Bronchial epithelial cell (primary cell): Measurements from ENCODE around the gene LLPH. TPM values are rescaled to one million over a fixed set of nuclear protein-coding genes. Genes with fewer than 3 reads are reported as not detected.

Experiments used
- DNase-seq: peaks from one replicate; pipeline ENCODE4 v3.0.0-alpha.2; 2010; ENCODE audit warnings: low read depth
- FAIRE-seq: peaks from 2 replicates; lab custom pipeline; 2011; peaks lifted over from hg19 to GRCh38; lab: Jason Lieb, UNC
- H3K27me3 ChIP-seq: 2 replicates; pipeline ENCODE4 v1.5.1; 2011; ENCODE audit warnings: low read length; ENCODE audit not compliant: control insufficient read depth, insufficient read depth
- H3K36me3 ChIP-seq: 2 replicates; pipeline ENCODE4 v1.5.1; 2011; ENCODE audit warnings: low read length; ENCODE audit not compliant: control insufficient read depth, insufficient read depth
- H3K4me3 ChIP-seq: 2 replicates; pipeline ENCODE4 v1.5.1; 2011; ENCODE audit warnings: mild to moderate bottlenecking, low read depth, low read length, control low read depth
- total RNA-seq: library from RNA; depleted of rRNA; stranded (reverse); fragments of >200 nt; gene quantifications from 2 replicates; pipeline ENCODE4 v1.2.1, GENCODE V29; 2014
- TF ChIP-seq, protein P1 (sequence below): IDR thresholded peaks from 2 replicates; pipeline ENCODE4 v1.5.1; 2011; ENCODE audit warnings: mild to moderate bottlenecking, moderate library complexity, low read length, control low read depth, inconsistent platforms; ENCODE audit not compliant: insufficient read depth, severe bottlenecking

Gene LLPH
- total RNA-seq, 1 donor from 2014 or later, result 6.1 TPM

DNA sequence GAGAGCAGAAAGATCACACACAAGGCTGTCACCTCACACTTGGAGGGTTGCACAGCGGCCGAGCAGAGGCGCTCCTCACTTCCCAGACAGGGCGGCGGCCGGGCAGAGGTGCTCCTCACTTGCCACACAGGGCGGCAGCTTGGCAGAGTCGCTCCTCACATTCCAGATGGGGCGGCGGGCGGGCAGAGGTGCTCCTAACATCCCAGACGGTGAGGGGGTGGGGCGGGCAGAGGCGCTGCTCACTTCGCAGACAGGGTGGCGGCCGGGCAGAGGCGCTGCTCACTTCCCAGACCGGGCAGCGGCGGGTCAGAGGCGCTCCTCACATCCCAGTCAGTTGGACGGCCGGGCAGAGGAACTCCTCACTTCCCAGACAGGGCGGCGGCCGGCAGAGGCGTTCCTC is 30.2 kb upstream of the LLPH start:
- Histone ChIP-seq H3K4me3 (no peak overlapping the region), H3K36me3 (peaks cover 1% of the 10 kb centered on the region), H3K27me3 (no peaks in the 10 kb centered on the region)
- TF ChIP-seq, protein P1, sequence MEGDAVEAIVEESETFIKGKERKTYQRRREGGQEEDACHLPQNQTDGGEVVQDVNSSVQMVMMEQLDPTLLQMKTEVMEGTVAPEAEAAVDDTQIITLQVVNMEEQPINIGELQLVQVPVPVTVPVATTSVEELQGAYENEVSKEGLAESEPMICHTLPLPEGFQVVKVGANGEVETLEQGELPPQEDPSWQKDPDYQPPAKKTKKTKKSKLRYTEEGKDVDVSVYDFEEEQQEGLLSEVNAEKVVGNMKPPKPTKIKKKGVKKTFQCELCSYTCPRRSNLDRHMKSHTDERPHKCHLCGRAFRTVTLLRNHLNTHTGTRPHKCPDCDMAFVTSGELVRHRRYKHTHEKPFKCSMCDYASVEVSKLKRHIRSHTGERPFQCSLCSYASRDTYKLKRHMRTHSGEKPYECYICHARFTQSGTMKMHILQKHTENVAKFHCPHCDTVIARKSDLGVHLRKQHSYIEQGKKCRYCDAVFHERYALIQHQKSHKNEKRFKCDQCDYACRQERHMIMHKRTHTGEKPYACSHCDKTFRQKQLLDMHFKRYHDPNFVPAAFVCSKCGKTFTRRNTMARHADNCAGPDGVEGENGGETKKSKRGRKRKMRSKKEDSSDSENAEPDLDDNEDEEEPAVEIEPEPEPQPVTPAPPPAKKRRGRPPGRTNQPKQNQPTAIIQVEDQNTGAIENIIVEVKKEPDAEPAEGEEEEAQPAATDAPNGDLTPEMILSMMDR, result no peak
- DNase-seq, result no peak
- FAIRE-seq, result no peak

DNA sequence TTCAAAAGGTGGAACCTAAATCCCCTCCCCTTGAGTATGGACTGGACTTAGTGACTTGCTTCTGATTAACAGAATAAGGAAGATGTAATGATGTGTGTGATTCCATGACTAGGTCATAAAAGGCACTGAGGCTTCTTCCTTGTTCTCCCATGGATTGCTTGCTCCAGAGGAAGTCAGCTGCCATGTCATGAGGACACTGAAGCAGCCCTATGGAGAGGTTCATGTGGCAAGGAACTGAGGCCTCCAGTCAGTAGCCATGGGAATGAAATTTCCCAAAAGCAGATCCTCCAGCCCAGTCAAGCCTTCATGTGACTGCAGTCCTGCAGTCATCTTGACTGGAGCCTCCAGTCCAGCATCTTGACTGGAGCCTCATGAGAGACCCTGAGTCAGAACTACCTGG is 28.6 kb upstream of the LLPH start:
- no peak for FAIRE-seq

DNA sequence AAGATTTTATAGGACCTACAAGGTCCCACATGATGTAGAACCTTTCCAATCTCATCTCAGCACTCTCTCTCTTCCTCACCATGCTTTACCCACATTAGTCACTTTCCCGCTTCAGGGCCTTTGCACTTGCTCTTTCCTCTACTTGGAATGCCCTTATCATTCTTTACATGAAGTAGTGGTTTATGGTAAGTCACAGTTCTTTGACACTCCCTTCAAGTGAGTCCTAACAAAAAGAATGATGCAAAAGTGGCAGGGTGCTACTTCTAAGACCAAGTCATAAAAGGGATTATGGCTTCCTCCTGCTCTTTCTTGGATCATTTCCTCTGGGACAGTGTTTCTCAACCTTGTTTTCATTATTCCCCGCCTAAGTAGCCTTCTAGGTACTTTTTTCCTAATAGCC is 26.1 kb upstream of the LLPH start:
- FAIRE-seq, result no peak
- no peak for DNase-seq
- no peak overlapping the region for H3K4me3 ChIP-seq

More for the DNA sequence above, 28.6 kb upstream of the LLPH start:
- DNase-seq, result no peak
- H3K4me3 ChIP-seq, result no peak overlapping the region
- no peaks in the 10 kb centered on the region for H3K27me3 ChIP-seq
- TF ChIP-seq, protein P1, result no peak
- peaks cover 1% of the 10 kb centered on the region for H3K36me3 ChIP-seq

DNA sequence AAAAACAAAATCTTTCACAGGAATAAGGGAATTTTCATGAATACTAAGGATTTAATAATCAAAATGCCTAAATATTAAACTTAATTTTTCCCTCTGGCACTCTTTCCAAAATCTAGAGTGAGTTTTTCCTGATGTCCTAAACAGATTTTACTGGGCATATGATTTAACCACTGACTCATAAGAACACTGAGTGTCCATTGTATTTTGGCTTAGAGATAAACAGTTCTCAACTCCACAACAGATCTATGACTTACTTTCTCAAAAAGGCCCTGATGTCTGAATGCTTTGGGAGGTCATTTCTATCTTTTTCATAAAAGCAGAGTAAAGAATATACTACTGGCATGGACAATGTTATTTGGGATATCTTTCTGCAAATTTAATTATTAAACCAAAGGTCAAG is 24.2 kb upstream of the LLPH start:
- Histone ChIP-seq H3K27me3 (no peaks in the 10 kb centered on the region), H3K4me3 (no peak overlapping the region), H3K36me3 (peaks cover 1% of the 10 kb centered on the region)
- TF ChIP-seq, protein P1, result no peak
- FAIRE-seq (no peak), DNase-seq (no peak)

More for the DNA sequence above, 26.1 kb upstream of the LLPH start:
- no peaks in the 10 kb centered on the region for H3K27me3 ChIP-seq
- H3K36me3 ChIP-seq, result peaks cover 1% of the 10 kb centered on the region
- TF ChIP-seq, protein P1, result no peak

DNA sequence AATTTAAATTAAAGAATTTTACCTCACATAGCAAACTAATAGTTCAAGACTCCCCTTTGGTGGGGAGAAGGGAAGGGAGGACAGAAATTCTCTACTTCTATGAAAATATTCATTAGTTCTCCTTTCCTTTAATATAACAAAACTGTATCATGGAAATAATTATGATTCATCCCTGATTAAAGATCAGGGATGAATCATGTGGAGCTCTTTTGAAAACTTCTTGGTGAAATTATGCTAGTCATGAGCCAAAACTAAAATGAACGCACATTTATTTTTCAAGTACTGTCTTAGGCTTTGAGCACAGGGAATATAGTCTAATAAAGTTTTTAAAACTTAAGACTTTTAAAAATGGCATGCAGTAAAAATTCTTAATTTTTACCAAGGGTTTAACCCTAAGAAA is 22.2 kb upstream of the LLPH start:
- H3K36me3 ChIP-seq, result peaks cover 1% of the 10 kb centered on the region
- FAIRE-seq (no peak), DNase-seq (peak; percentile 50)
- no peaks in the 10 kb centered on the region for H3K27me3 ChIP-seq
- TF ChIP-seq, protein P1, result no peak
- H3K4me3 ChIP-seq, result no peak overlapping the region

DNA sequence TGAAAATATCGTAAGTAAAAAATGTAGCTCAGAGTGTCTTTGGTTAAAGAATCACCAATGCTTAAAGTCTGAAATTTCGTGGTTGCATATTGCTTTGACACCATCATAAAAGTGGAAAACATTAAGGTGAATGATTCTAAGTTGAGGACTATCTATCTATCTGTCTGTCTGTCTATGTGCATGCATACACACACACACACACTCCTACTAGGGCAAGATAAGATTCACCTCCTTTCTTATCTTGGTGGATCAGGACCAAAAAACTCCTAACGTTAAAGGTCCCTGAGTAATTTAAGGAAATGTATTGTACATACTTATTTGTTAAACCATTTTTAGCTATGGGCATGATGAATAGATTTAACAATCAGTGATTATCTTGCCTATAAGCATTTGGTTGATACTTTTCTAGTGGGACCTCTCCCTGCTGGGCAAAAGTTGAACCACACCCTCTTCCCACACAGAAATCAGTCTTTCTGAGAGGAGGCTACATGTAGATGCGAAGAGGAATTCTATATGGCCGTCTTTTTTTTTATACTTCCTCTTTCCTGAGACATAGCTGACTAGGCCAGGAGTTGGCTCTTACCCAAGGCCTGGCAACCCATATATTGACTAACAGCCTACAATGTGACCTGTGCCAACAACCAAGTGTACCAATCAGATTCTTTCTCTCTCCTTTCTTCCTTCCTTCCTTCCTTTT is 19.3 kb upstream of the LLPH start:
- peaks cover 1% of the 10 kb centered on the region for H3K36me3 ChIP-seq
- no peak for FAIRE-seq
- H3K4me3 ChIP-seq, result no peak overlapping the region
- DNase-seq, result peak; percentile 38
- TF ChIP-seq, protein P1, result no peak
- H3K27me3 ChIP-seq, result no peaks in the 10 kb centered on the region
